ENCODE results near the gene AUP1. TPM values are rescaled to one million over a fixed set of nuclear protein-coding genes. Genes with fewer than 3 reads are reported as not detected.

AUP1 gene
- total and polyA plus RNA-seq, 8 donors, result 74.4 to 244 (median 167) TPM

- intact Hi-C loops (cut with DNase I; ENCODE audit: low total_unique reads), result loop anchor here (5.0 kb wide), 1 partner anchor 104 kb away; no protein-coding TSS in a partner anchor
- Histone ChIP-seq H3K27me3 (no peaks in the 10 kb centered on the region), H3K4me1 (peaks cover 20 to 49% (median 41%) of the 10 kb centered on the region in 4 donors), H3K4me3 (peak within 1 kb of the TSS; percentile 76 to 98 (median 92)), H3K36me3 (peaks cover 9 to 61% (median 54%) of the 10 kb centered on the region in 4 donors), H3K9me3 (no peaks in the 10 kb centered on the region), H3K27ac (peak within 1 kb of the TSS; percentile 80 to 94 (median 92))
- peak in 5 of 7 experiments; percentile 63 to 91 (median 78) for TF ChIP-seq CTCF (IDR thresholded peaks at IDR 0.05)
- TF ChIP-seq POLR2A (IDR thresholded peaks at IDR 0.05), result no peak
- peak; percentile 59 to 87 (median 69) for TF ChIP-seq POLR2AphosphoS5 (IDR thresholded peaks at IDR 0.05)
- TF ChIP-seq EP300 (IDR thresholded peaks at IDR 0.05), result no peak
- WGBS, 5 donors, result 0 to 2% (median 1%) methylated on average over 30 to 50 of the region's 50 CpGs
- peak; percentile 97 to 99 for DNase-seq
Measured at GRCh38 chr2:74482801-74483674, 46.5 kb downstream of the AUP1 start, which contains the start of the genes CCDC142 and TTC31. TSS of gene CCDC142 (minus strand) at chr2:74482998. CDS start at chr2:74482837, 161 bp downstream. TSS of gene TTC31 (plus strand) at chr2:74483081. CDS start at chr2:74483096, 15 bp downstream.

- intact Hi-C loops (cut with DNase I; ENCODE audit: low total_unique reads), result loop anchor here (5.0 kb wide), 1 partner anchor 105 kb away; no protein-coding TSS in a partner anchor
- peak in 1 of 2 donors; percentile 62 for DNase-seq
- Histone ChIP-seq H3K9me3 (no peaks in the 10 kb centered on the region), H3K4me3 (peak overlapping the region; percentile 76 to 98 (median 92)), H3K4me1 (peaks cover 20 to 49% (median 41%) of the 10 kb centered on the region in 4 donors), H3K27ac (peak overlapping the region; percentile 80 to 94 (median 92)), H3K27me3 (no peaks in the 10 kb centered on the region), H3K36me3 (peaks cover 9 to 61% (median 53%) of the 10 kb centered on the region in 4 donors)
- 0 to 8% (median 1%) methylated on average over 17 to 80 of the region's 80 CpGs for WGBS, 5 donors
- TF ChIP-seq EP300 (IDR thresholded peaks at IDR 0.05), result no peak
- TF ChIP-seq CTCF (IDR thresholded peaks at IDR 0.05), result no peak
- no peak for TF ChIP-seq POLR2A (IDR thresholded peaks at IDR 0.05)
- no peak for TF ChIP-seq POLR2AphosphoS5 (IDR thresholded peaks at IDR 0.05)
Measured at GRCh38 chr2:74481961-74482800, 47.3 kb downstream of the AUP1 start.

- DNase-seq, result no peak
- 41 to 75% (median 54%) methylated on average over 1 to 3 of the region's 3 CpGs for WGBS, 5 donors
- H3K9me3 ChIP-seq, result no peaks in the 10 kb centered on the region
- H3K4me1 ChIP-seq, result peaks cover 20 to 49% (median 41%) of the 10 kb centered on the region in 4 donors
- H3K4me3 ChIP-seq, result peak overlapping the region; percentile 76 to 98 (median 92)
- no peak for TF ChIP-seq POLR2A (IDR thresholded peaks at IDR 0.05)
- no peak for TF ChIP-seq EP300 (IDR thresholded peaks at IDR 0.05)
- TF ChIP-seq POLR2AphosphoS5 (IDR thresholded peaks at IDR 0.05), result no peak
- no peak for TF ChIP-seq CTCF (IDR thresholded peaks at IDR 0.05)
- H3K27ac ChIP-seq, result peak overlapping the region in 3 of 5 donors; percentile 92 to 94 (median 93)
- intact Hi-C loops (cut with DNase I; ENCODE audit: low total_unique reads), result loop anchor here (5.0 kb wide), 1 partner anchor 106 kb away; no protein-coding TSS in a partner anchor
- peaks cover 9 to 61% (median 50%) of the 10 kb centered on the region in 4 donors for H3K36me3 ChIP-seq
- no peaks in the 10 kb centered on the region for H3K27me3 ChIP-seq
Measured at GRCh38 chr2:74481431-74481830, 48.1 kb downstream of the AUP1 start.

Other genes with a start within 250 kb of the AUP1 start
- 1 to 10 TPM in 3 of 5 donors, under 1 TPM in 1, not detected in 1; 0.58 to 4.8 (median 3.2) TPM for gene SLC4A5, start 186.3 kb downstream of the AUP1 start, total RNA-seq
- under 1 TPM; 0.12 to 0.46 (median 0.38) TPM for gene SLC4A5, start 186.3 kb downstream of the AUP1 start, polyA plus RNA-seq
- 100 to 1,000 TPM in 3 of 5 donors, 10 to 100 TPM in 2; 71.2 to 181 (median 122) TPM for gene DCTN1, start 149.4 kb downstream of the AUP1 start, total RNA-seq
- 10 to 100 TPM; 65.8 to 92.6 (median 83.5) TPM for gene DCTN1, start 149.4 kb downstream of the AUP1 start, polyA plus RNA-seq
- 1 to 10 TPM in 2 of 5 donors, not detected in 3; 2.7 to 3.5 TPM for gene C2orf81, start 108.1 kb downstream of the AUP1 start, total RNA-seq
- 1 to 10 TPM; 1.7 to 2.2 (median 2.1) TPM for gene C2orf81, start 108.1 kb downstream of the AUP1 start, polyA plus RNA-seq
- 1 to 10 TPM in 4 of 5 donors, not detected in 1; 3.5 to 9.8 (median 7.3) TPM for gene WDR54, start 108.0 kb downstream of the AUP1 start, total RNA-seq
- gene WDR54, start 108.0 kb downstream of the AUP1 start, polyA plus RNA-seq, result 10 to 100 TPM; 10.5 to 12.8 (median 12.5) TPM
- 100 to 1,000 TPM in 2 of 5 donors, 10 to 100 TPM in 3; 16.5 to 125 (median 27.4) TPM for gene RTKN, start 87.8 kb downstream of the AUP1 start, total RNA-seq
- 10 to 100 TPM; 10.8 to 27.3 (median 23.2) TPM for gene RTKN, start 87.8 kb downstream of the AUP1 start, polyA plus RNA-seq
- 10 to 100 TPM in 2 of 5 donors, 1 to 10 TPM in 2, not detected in 1; 4.7 to 44.5 (median 11.1) TPM for gene INO80B, start 74.6 kb downstream of the AUP1 start, total RNA-seq
- 10 to 100 TPM; 32.2 to 52.2 (median 51.9) TPM for gene INO80B, start 74.6 kb downstream of the AUP1 start, polyA plus RNA-seq
- gene WBP1, start 71.3 kb downstream of the AUP1 start, total RNA-seq, result 10 to 100 TPM in 4 of 5 donors, 1 to 10 TPM in 1; 1.8 to 59.4 (median 21.7) TPM
- 10 to 100 TPM; 78.9 to 82.4 (median 82.3) TPM for gene WBP1, start 71.3 kb downstream of the AUP1 start, polyA plus RNA-seq
- 100 to 1,000 TPM in 1 of 5 donors, 10 to 100 TPM in 4; 17.5 to 130 (median 65.8) TPM for gene MOGS, start 64.3 kb downstream of the AUP1 start, total RNA-seq
- 10 to 100 TPM; 15.6 to 32.2 (median 30.4) TPM for gene MOGS, start 64.3 kb downstream of the AUP1 start, polyA plus RNA-seq
- gene MRPL53, start 57.0 kb downstream of the AUP1 start, total RNA-seq, result 100 to 1,000 TPM in 2 of 5 donors, 10 to 100 TPM in 2, 1 to 10 TPM in 1; 4.6 to 335 (median 18.0) TPM
- gene MRPL53, start 57.0 kb downstream of the AUP1 start, polyA plus RNA-seq, result 100 to 1,000 TPM in 1 of 3 donors, 10 to 100 TPM in 2; 74.0 to 108 (median 88.6) TPM
- gene CCDC142, start 46.7 kb downstream of the AUP1 start, total RNA-seq, result 10 to 100 TPM; 19.1 to 78.2 (median 51.3) TPM
- 1 to 10 TPM; 3.2 to 3.4 (median 3.2) TPM for gene CCDC142, start 46.7 kb downstream of the AUP1 start, polyA plus RNA-seq
- gene TTC31, start 46.6 kb downstream of the AUP1 start, total RNA-seq, result 10 to 100 TPM in 4 of 5 donors, 1 to 10 TPM in 1; 4.7 to 91.2 (median 20.5) TPM
- gene TTC31, start 46.6 kb downstream of the AUP1 start, polyA plus RNA-seq, result 10 to 100 TPM; 10.5 to 11.4 (median 10.8) TPM
- gene LBX2, start 30.1 kb downstream of the AUP1 start, total RNA-seq, result 1 to 10 TPM in 2 of 5 donors, not detected in 3; 1.1 to 2.6 TPM
- gene LBX2, start 30.1 kb downstream of the AUP1 start, polyA plus RNA-seq, result 1 to 10 TPM; 1.1 to 2.3 (median 1.2) TPM
- gene PCGF1, start 22.0 kb downstream of the AUP1 start, total RNA-seq, result 10 to 100 TPM in 2 of 5 donors, 1 to 10 TPM in 3; 1.9 to 49.6 (median 6.4) TPM
- 10 to 100 TPM; 14.7 to 20.8 (median 18.1) TPM for gene PCGF1, start 22.0 kb downstream of the AUP1 start, polyA plus RNA-seq
- gene TLX2, start 15.3 kb downstream of the AUP1 start, total RNA-seq, result under 1 TPM in 1 of 5 donors, not detected in 4; 0.73 TPM
- under 1 TPM in 1 of 3 donors, not detected in 2; 0.28 TPM for gene TLX2, start 15.3 kb downstream of the AUP1 start, polyA plus RNA-seq
- gene DQX1, start 3.5 kb downstream of the AUP1 start, total RNA-seq, result 10 to 100 TPM in 4 of 5 donors, 1 to 10 TPM in 1; 6.6 to 42.6 (median 22.8) TPM
- 1 to 10 TPM; 2.1 to 5.3 (median 4.1) TPM for gene DQX1, start 3.5 kb downstream of the AUP1 start, polyA plus RNA-seq
- 10 to 100 TPM in 4 of 5 donors, 1 to 10 TPM in 1; 7.6 to 60.0 (median 23.7) TPM for gene HTRA2, start 227 bp upstream of the AUP1 start, total RNA-seq
- gene HTRA2, start 227 bp upstream of the AUP1 start, polyA plus RNA-seq, result 10 to 100 TPM; 24.4 to 31.2 (median 25.5) TPM
- gene LOXL3, start 24.2 kb upstream of the AUP1 start, total RNA-seq, result 10 to 100 TPM in 2 of 5 donors, 1 to 10 TPM in 2, under 1 TPM in 1; 0.89 to 49.0 (median 5.0) TPM
- gene LOXL3, start 24.2 kb upstream of the AUP1 start, polyA plus RNA-seq, result 1 to 10 TPM in 2 of 3 donors, under 1 TPM in 1; 0.76 to 1.6 (median 1.1) TPM
- 10 to 100 TPM in 3 of 5 donors, 1 to 10 TPM in 2; 5.9 to 89.3 (median 12.2) TPM for gene DOK1, start 25.0 kb upstream of the AUP1 start, total RNA-seq
- 10 to 100 TPM in 2 of 3 donors, 1 to 10 TPM in 1; 8.8 to 17.7 (median 17.4) TPM for gene DOK1, start 25.0 kb upstream of the AUP1 start, polyA plus RNA-seq
- gene M1AP, start 118.6 kb upstream of the AUP1 start, total RNA-seq, result 10 to 100 TPM in 1 of 5 donors, 1 to 10 TPM in 1, under 1 TPM in 1, not detected in 2; 0.18 to 27.1 (median 3.5) TPM
- under 1 TPM in 2 of 3 donors, not detected in 1; 0.20 to 0.31 TPM for gene M1AP, start 118.6 kb upstream of the AUP1 start, polyA plus RNA-seq
- 10 to 100 TPM in 2 of 5 donors, 1 to 10 TPM in 3; 2.6 to 65.3 (median 4.2) TPM for gene SEMA4F, start 124.5 kb upstream of the AUP1 start, total RNA-seq
- gene SEMA4F, start 124.5 kb upstream of the AUP1 start, polyA plus RNA-seq, result 1 to 10 TPM in 1 of 3 donors, under 1 TPM in 2; 0.46 to 1.6 (median 0.98) TPM

All from stomach (tissue), 9 donors.